ENCODE measurements around the gene MED6. TPM values are rescaled to one million over a fixed set of nuclear protein-coding genes. Genes with fewer than 3 reads are reported as not detected.

MED6 gene
- total and polyA plus RNA-seq, 9 of the 15 experiments (the other 6 are each of a cell fraction or from before 2014, with no cell fraction given): 16.9 to 52.0 (median 30.4) TPM

- Histone ChIP-seq H3K36me3 (ENCODE audit: control insufficient read depth, insufficient read depth, low read length) (no peaks in the 10 kb centered on the region), H3K27ac (ENCODE audit: extremely low read depth, low read depth, low read length) (no peak overlapping the region), H4K20me1 (replicated peaks; ENCODE audit: control insufficient read depth, insufficient read depth, low read length) (no peaks in the 10 kb centered on the region), H3K27me3 (ENCODE audit: control insufficient read depth in 2 of 2, insufficient read depth in 2 of 2, low read length in 2 of 2) (peaks cover 16 to 29% of the 10 kb centered on the region in 2 experiments), H3K9ac (ENCODE audit: insufficient read depth in 1 of 2, low read depth in 2 of 2, low read length in 2 of 2) (no peak overlapping the region), H3K9me1 (ENCODE audit: control insufficient read depth, insufficient read depth, low read length) (no peaks in the 10 kb centered on the region), H3K79me2 (ENCODE audit: control insufficient read depth, insufficient read depth, low read length) (no peaks in the 10 kb centered on the region), H3K4me3 (no peak overlapping the region), H3K4me2 (ENCODE audit: insufficient read depth, low read length) (no peak overlapping the region), H3K4me1 (replicated peaks in 1 of 2; ENCODE audit: control insufficient read depth in 2 of 2, insufficient read depth in 2 of 2, low read length in 2 of 2) (peaks cover 0 to 17% of the 10 kb centered on the region in 2 experiments; a peak in 2 of 5 replicates), H3K9me3 (replicated peaks; ENCODE audit: control insufficient read depth, insufficient read depth, low read depth, low read length) (no peaks in the 10 kb centered on the region; the same call in 1 of the 2 replicates), H2AFZ (ENCODE audit: low read depth, low read length) (no peak overlapping the region)
- ChIA-PET CTCF (ENCODE audit: low intra/inter-chr PET ratio) (no interaction called here), POLR2A (interaction anchor here (0.6 kb wide), 1 partner anchor 17 kb away, joined by 3 read pairs; no protein-coding TSS in a partner anchor)
- FAIRE-seq (no peak), ATAC-seq (no peak), DNase-seq (ENCODE audit: extremely low read depth in 1 of 4, low spot score in 3 of 4) (no peak)
- no TSS peak for BruUV-seq (replicated peaks)
- in situ Hi-C loops (cut with MboI): no loop called here
- 5% methylated on average over 5 of the region's 5 CpGs for WGBS (ENCODE audit: insufficient coverage, low coverage, missing lambda C conversion rate)
- intact Hi-C loops (cut with micrococcal nuclease): no loop called here
- TF ChIP-seq, protein P1, sequence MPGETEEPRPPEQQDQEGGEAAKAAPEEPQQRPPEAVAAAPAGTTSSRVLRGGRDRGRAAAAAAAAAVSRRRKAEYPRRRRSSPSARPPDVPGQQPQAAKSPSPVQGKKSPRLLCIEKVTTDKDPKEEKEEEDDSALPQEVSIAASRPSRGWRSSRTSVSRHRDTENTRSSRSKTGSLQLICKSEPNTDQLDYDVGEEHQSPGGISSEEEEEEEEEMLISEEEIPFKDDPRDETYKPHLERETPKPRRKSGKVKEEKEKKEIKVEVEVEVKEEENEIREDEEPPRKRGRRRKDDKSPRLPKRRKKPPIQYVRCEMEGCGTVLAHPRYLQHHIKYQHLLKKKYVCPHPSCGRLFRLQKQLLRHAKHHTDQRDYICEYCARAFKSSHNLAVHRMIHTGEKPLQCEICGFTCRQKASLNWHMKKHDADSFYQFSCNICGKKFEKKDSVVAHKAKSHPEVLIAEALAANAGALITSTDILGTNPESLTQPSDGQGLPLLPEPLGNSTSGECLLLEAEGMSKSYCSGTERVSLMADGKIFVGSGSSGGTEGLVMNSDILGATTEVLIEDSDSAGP (CRISPR knock-in tag; IDR thresholded peaks at IDR 0.05): no peak
- TF ChIP-seq, protein P2, sequence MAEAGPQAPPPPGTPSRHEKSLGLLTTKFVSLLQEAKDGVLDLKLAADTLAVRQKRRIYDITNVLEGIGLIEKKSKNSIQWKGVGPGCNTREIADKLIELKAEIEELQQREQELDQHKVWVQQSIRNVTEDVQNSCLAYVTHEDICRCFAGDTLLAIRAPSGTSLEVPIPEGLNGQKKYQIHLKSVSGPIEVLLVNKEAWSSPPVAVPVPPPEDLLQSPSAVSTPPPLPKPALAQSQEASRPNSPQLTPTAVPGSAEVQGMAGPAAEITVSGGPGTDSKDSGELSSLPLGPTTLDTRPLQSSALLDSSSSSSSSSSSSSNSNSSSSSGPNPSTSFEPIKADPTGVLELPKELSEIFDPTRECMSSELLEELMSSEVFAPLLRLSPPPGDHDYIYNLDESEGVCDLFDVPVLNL (CRISPR knock-in tag; IDR thresholded peaks at IDR 0.05; ENCODE audit: low read depth): no peak
- no peak for TF ChIP-seq USF2 (CRISPR knock-in tag; IDR thresholded peaks at IDR 0.05)
- TF ChIP-seq ZKSCAN3 (CRISPR knock-in tag; IDR thresholded peaks at IDR 0.05): no peak
- no peak for TF ChIP-seq FOXJ3 (CRISPR knock-in tag; IDR thresholded peaks at IDR 0.05)
- no peak for TF ChIP-seq RAD21 (CRISPR knock-in tag; conservative IDR thresholded peaks at IDR 0.05 in 1 of 2, IDR thresholded peaks at IDR 0.05 in 1 of 2)
- TF ChIP-seq ZNF140 (CRISPR knock-in tag; IDR thresholded peaks at IDR 0.05): no peak
- no peak for TF ChIP-seq KAT2B (IDR thresholded peaks at IDR 0.05; ENCODE audit: low read depth, low read length)
- TF ChIP-seq ZBTB1 (CRISPR knock-in tag; IDR thresholded peaks at IDR 0.05; ENCODE audit: borderline replicate concordance, low read depth): no peak
- no peak for TF ChIP-seq DPF2 (IDR thresholded peaks at IDR 0.05)
- TF ChIP-seq PYGO2 (tag; IDR thresholded peaks at IDR 0.05): no peak
- no peak for TF ChIP-seq BCLAF1 (IDR thresholded peaks at IDR 0.05; ENCODE audit: borderline replicate concordance in 1 of 2, control insufficient read depth in 1 of 2, low read depth in 2 of 2, low read length in 1 of 2)
- TF ChIP-seq NFATC3 (IDR thresholded peaks at IDR 0.05): no peak
- TF ChIP-seq, protein P3, sequence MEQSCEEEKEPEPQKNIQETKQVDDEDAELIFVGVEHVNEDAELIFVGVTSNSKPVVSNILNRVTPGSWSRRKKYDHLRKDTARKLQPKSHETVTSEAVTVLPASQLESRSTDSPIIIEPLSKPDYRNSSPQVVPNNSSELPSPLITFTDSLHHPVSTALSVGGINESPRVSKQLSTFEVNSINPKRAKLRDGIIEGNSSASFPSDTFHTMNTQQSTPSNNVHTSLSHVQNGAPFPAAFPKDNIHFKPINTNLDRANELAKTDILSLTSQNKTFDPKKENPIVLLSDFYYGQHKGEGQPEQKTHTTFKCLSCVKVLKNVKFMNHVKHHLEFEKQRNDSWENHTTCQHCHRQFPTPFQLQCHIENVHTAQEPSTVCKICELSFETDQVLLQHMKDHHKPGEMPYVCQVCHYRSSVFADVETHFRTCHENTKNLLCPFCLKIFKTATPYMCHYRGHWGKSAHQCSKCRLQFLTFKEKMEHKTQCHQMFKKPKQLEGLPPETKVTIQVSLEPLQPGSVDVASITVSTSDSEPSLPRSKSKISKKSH (CRISPR knock-in tag; IDR thresholded peaks at IDR 0.05): no peak
- no peak for TF ChIP-seq SMARCE1 (IDR thresholded peaks at IDR 0.05)
These were observed 43.5 kb upstream of the MED6 start for GRCh38 chr14:70643967-70644366.

Data from K562 (cell line).